ENCODE measurements around the gene EPHX1.

Gene EPHX1

GRCh38 chr1:225859151-225859550 lies 49.2 kb downstream of the EPHX1 start:
- in situ Hi-C loops (cut with MboI; ENCODE audit: low sequenced_read_pairs), result no loop called here

GRCh38 chr1:225860107-225860506 lies 50.2 kb downstream of the EPHX1 start:
- in situ Hi-C loops (cut with MboI; ENCODE audit: low sequenced_read_pairs), result no loop called here

- in situ Hi-C loops (cut with MboI; ENCODE audit: low sequenced_read_pairs), result no loop called here
Observed at GRCh38 chr1:225860876-225861441, 51.0 kb downstream of the EPHX1 start.

- in situ Hi-C loops (cut with MboI; ENCODE audit: low sequenced_read_pairs), result no loop called here
Observed at GRCh38 chr1:225861834-225862580, 52.1 kb downstream of the EPHX1 start.

DNA sequence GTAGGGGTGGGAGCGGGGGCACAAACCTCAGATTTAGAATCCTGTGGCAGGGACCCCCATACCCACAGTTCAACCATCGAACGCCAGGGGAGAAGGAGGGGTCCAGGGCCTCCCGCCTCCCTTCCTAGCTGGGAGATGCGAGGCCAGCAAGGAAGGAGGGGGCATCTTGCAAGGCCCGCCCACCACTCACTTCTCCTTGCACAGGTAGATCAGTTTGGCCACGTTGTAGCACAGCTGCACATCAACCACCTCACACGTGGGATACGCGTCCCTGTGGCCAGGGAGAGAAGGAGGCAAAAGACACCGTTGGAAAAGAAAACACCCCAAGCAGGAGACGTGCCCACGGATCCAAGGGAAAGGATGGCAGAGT lies 52.6 kb downstream of the EPHX1 start:
- in situ Hi-C loops (cut with MboI; ENCODE audit: low sequenced_read_pairs), result no loop called here

DNA sequence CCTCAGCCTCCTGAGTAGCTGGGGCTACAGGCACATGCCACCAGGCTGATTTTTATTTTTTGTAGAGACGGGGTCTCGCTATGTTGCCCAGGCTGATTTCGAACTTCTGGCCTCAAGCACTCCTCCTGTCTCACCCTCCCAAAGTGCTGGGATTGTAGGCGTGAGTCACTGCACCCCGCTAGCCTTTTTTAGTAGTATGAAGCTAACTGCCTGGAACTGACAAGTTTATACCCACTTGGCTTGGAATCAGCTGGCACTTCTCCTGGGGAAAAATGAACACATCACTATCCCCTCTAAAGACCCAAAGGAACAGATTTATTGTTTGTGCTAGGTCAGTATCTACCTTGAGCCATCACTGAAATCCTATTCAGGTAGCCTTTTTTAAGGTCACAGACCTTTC lies 53.2 kb downstream of the EPHX1 start:
- in situ Hi-C loops (cut with MboI; ENCODE audit: low sequenced_read_pairs), result no loop called here

GRCh38 chr1:225865514-225865913 lies 55.6 kb downstream of the EPHX1 start:
- in situ Hi-C loops (cut with MboI; ENCODE audit: low sequenced_read_pairs), result no loop called here

DNA sequence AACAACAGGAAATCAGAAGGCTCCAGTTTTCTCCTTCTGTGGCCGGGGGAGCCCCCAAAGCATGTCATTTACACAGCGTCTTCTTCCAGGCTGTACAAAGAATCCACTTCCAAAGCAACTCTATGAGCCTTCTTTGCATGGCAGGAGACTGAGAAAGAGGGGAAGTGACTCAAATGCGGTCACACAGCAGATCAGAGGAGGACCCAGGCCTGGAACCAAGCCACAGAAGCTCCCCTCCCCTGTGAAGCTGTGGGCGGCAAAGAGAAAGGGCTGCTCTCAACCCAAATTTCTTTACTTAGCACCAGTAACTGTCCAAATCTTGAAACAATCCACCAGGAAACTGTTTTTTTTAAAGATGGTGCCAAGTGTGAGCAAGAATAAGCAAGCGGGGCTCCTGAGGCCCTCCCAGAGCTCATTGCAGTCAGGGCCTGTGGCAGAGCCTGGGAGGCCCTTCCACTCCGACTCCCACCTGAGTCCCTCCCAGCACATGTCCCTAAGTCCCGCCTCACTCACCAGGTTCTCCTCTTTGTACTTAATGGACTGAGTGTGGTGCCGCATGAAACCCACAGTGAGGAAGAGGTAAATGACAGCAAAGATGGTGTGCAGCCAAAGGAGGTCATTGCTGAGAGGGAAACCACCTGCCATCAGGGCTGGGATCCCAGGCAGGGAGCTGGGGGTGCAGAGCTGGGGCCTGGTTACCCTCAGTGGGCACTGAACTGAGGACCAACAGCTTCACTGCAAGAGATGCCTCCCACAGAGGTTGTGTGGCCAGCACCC lies 56.3 kb downstream of the EPHX1 start:
- in situ Hi-C loops (cut with MboI; ENCODE audit: low sequenced_read_pairs), result no loop called here

DNA sequence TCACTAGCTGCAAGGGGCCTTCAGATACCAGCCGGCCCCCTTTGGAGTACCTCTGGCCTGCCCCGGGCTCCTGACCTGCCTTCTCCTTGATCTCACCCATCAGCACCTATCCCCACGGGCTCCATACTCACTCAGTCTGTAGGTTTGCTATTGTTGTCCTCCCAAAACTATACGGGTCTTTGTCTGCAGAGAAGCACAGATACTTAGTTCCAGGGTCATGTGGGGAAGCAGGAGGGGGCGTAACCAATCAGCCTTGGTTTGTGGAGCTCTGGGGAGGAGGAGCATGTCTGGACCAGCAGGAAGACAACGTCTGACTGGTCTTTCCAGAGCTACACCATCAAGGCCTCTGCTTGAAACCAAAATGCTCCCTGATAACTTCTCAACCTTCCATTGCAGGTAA lies 57.1 kb downstream of the EPHX1 start:
- in situ Hi-C loops (cut with MboI; ENCODE audit: low sequenced_read_pairs), result no loop called here

DNA sequence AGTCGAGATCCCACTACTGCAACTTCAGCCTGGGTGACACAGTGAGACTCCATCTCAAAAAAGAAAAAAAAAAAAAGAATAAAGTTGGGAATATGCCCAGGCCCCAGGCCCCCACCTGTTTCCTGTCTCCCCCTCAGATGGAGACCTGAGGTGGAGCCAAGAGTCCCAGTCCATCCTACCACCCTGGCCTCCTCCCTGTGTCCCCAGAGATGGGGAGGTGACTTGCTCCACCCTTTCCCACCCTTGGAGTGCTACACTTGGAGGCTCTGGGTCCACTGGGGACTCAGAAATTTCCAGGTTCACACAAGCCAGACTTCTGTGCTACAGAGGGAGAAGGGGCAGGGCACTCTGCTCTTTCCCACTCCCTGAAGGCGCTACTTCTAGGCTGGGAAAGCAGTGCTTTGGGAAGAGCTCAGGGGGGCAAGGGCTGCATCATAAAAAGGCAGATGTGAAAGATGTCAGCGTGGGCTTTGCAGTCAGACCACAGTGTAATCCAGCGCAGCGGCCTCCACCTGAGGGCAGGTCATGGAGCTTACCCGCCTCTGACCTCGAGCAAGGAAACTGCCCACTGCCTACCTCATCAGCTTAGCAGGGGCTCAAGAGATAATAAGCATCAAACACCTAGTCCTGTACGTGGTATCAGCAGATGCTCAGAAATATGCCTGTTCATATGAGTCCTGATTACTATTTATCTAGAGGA lies 58.9 kb downstream of the EPHX1 start:
- in situ Hi-C loops (cut with MboI; ENCODE audit: low sequenced_read_pairs), result no loop called here

DNA sequence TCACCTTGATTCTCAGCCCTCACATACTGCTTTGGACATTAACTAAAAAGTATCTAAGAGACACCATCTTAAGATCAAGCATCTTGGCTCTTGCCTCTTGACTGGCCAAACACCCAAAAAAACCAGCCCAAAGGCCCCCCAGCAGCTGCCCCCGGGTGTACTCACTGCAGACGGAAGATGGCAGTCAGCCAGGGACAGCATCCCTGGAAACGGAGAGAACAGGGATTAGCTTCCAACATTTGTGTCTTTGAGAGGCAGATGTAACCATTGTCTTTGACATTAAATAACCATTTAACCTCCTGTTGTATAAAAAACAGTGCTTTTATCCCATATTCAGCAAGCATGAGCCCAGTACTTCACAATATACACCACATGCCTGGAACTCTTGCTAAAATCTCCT lies 61.0 kb downstream of the EPHX1 start:
- in situ Hi-C loops (cut with MboI; ENCODE audit: low sequenced_read_pairs), result no loop called here

- in situ Hi-C loops (cut with MboI; ENCODE audit: low sequenced_read_pairs), result no loop called here
Observed at GRCh38 chr1:225871359-225872074, 61.6 kb downstream of the EPHX1 start.

DNA sequence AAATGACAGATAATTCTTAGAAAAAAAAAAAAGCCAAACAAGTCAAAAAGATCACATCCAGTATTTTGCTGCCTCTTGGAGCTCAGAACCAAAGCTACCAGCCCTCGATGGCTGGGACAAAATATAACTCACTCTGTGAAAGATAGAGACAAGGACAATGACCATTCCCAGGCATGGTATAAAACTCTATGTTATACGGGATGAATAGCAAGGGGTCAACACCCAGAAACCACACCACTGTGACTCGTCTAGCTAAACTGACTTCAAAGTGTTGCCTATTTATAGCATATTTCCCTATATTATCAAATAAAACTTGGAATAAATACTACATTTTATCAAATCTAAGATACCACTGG lies 62.1 kb downstream of the EPHX1 start:
- in situ Hi-C loops (cut with MboI; ENCODE audit: low sequenced_read_pairs), result no loop called here

DNA sequence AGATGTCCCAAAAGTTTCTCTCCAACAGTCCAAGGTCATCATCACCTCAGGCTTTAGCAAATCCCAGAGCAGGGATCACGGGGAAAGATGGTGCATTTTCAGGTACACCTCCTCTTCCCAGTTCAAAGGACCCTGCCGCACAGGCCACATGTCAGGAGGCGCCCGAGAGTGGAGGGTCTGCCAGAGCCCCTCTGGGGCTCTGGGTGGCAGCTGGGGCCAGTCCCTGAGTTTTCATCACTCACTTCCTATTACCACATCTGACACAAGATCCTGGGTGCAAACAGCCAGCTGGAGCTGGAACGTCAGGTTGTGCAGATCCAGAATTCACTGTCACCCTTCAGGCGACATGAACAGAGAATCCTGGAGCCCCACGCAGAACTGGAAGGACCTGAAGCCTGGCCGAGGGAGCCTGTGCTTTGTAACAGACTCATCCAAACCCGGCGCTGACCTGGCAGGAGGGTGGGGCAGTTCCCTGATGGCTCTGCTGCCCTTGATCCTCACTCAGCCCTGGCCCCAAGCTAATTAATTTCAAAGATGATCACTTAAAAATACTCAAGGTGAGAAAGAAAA lies 63.4 kb downstream of the EPHX1 start:
- in situ Hi-C loops (cut with MboI; ENCODE audit: low sequenced_read_pairs), result no loop called here

GRCh38 chr1:225874431-225874830 lies 64.5 kb downstream of the EPHX1 start:
- in situ Hi-C loops (cut with MboI; ENCODE audit: low sequenced_read_pairs), result no loop called here

DNA sequence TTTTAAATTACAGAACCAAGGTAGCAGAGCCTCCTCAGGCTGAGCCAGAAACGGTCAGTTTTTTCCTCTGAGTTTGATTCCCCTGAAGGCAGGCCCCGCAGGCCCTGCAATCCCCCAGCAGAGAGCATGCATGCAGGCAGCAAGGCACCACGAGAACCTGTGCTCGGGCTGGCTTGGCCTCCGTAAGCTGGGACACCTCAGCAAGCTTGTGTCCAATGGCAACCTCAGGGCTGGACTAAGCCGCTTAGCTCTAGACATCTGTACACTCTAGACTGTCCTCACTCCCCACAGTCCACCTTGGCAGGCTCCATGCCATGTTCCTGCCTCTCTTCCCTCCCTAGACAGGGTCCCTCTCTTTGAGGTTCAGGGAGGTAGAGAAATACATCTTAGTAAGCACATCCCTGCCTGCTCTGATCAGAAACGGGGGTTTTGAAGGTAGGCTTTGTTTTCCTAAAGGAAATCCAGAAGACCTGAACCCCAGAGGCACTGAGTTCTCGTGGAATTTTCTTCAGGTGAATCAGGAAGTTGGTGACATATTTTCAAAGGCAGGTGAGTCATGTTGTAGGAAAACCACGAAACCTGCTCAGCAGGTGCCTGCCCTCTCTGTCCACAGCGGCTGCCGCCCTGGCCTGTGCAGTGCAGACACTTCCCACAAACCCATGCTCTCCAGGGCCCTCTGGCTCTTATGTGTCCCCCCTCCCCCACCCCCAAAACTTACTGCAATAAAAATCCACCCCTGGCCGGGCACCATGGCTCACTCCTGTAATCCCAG lies 65.3 kb downstream of the EPHX1 start:
- in situ Hi-C loops (cut with MboI; ENCODE audit: low sequenced_read_pairs), result no loop called here

GRCh38 chr1:225876900-225877510 lies 67.1 kb downstream of the EPHX1 start:
- in situ Hi-C loops (cut with MboI; ENCODE audit: low sequenced_read_pairs), result no loop called here

GRCh38 chr1:225877580-225877979 lies 67.7 kb downstream of the EPHX1 start:
- in situ Hi-C loops (cut with MboI; ENCODE audit: low sequenced_read_pairs), result no loop called here

GRCh38 chr1:225878282-225878681 lies 68.4 kb downstream of the EPHX1 start:
- in situ Hi-C loops (cut with MboI; ENCODE audit: low sequenced_read_pairs), result no loop called here

All from HL-60/S4 (cell line).